Hepatic stellate cell (primary cell): ENCODE data around the gene CALML3.

Source experiments
- DNase-seq: peaks from one replicate; pipeline ENCODE4 v3.0.0; 2011; ENCODE audit warnings: low spot score

The CALML3 gene

DNA sequence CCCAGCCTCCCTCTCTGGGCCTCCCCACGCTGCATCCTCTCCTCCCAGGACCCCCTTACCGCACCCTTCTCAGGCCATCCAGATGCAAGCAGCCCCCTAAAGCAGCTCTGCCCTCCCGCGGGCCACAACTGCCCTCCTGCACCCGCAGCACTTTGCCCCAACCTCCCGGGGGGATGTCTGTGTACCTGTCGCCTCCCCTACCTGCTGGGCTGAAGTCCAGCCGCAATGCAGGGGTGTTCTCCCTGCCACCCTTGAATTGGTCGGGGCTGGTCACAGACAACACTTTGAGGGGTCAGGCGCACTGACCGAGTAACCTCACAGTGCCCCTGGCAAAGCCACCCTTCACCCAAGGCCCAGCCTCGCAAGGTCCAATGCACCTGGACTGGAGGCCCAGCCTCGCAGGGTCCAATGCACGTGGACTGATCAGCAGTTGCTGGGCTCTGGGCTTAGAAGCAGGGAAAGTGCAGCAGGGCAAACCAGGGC lies 17.1 kb upstream of the CALML3 start:
- no peak for DNase-seq

DNA sequence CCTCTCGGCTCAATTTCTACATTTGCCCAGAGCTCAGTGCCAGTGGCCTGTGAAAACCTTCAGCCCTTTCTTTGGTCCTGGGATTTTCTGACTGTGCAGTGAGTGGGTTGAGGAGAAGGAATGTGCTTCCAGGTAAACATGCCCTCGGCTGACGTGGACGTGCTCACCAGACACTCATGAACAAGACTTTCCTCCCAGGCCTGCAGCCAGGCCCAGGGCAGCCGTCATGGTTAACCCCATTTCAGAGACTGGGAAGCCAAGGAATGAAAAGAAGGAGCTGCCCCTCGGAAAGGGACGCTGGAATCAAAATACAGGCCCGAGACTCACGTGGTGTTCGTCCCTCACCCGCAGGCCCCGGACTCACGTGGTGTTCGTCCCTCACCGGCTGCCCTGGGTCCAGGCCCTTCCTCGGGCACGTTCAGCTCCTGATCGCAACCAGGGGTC lies 16.6 kb upstream of the CALML3 start:
- DNase-seq = no peak

DNA sequence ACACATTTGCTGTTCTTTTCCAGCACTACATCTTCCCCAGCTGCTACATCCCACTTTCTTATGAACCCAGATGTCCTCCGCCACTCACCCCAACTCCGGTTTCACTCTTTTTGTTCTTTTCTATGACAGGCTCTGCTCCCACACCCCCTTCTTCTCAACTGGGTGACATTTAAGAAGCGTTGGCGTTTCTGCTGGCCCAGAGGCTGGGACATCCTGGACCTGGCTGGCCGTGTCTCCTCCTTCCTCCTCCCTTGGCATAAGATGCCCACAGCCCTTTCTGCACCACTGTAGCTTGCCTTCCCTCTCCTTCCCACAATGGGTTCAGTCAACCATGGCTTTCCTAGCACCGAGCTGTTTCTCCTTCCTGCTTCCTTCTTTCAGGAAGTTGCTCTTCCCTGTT lies 16.0 kb upstream of the CALML3 start:
- no peak for DNase-seq

DNA sequence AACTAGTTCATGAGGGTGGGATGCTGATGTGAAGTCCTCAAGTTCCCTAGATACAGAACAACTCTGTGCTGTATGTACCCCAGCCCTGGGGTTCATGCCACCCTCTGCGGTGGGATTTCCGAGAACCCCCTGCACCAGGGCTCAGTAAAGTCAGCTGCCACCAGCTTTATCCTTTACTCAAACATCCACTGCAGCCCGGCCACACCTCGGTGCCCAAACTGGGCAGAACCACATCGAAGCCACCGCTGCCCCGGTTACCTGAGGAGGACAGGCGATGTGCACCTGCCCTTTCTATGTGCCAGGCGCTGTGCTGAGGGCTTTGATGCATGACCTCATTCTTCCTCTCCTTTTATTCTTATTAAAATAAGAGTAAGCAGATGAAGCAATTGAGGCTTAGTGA lies 15.5 kb upstream of the CALML3 start:
- DNase-seq = no peak

DNA sequence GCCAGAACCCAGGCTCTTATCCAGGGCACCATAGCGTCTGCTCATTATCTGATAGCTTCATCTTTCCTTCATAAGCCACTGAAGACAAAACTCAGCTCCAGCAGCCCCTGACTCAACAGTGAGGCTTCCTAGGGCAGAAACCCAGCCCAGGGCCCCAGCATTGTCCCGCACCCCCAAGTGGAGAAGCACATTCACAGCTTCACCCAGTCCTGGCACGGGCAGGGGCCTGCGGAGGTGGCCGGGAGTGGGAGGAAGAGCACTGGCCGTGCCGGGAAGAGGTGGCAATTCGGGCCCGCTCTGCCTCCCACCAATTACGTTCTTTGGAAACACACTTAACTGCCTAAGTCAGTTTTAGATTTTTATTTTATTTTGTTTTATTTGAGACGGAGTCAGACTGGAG lies 15.1 kb upstream of the CALML3 start:
- DNase-seq = no peak

DNA sequence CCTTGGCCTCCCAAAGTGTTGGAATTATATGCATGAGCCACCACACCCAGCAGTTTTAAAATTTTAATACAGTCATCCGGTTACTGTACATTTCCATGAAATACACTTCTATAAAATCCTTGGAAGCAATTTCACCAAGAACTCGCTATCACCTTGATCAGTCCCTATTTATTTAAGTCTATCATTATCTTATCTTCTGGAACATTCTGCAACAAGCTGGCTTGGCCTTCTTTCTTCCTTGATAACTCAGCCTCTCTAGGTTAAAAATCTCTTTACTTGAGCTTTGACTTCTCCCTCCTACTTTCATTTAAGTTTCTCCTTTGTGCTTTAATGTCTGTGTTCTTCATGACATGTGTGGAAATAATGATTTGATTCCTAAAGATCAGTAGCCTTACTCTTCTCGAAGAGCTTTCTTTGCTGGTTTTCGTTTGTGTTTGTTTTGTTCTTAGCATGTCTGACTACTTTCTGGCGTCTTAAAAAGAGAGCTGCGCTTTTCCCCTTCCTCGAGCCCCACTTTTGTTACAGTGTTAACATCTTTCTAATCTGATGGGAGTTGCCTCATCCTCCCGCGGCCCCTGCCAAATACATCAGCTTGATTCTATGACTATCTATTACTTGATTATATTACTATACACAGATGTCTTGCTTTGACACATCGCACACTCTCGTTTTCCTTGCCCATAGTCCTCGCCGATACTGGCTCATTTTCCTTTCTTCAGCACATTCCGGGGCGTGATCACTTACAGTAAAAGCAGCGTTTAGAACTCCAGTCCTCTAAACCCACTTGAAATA lies 14.3 kb upstream of the CALML3 start:
- no peak for DNase-seq

DNA sequence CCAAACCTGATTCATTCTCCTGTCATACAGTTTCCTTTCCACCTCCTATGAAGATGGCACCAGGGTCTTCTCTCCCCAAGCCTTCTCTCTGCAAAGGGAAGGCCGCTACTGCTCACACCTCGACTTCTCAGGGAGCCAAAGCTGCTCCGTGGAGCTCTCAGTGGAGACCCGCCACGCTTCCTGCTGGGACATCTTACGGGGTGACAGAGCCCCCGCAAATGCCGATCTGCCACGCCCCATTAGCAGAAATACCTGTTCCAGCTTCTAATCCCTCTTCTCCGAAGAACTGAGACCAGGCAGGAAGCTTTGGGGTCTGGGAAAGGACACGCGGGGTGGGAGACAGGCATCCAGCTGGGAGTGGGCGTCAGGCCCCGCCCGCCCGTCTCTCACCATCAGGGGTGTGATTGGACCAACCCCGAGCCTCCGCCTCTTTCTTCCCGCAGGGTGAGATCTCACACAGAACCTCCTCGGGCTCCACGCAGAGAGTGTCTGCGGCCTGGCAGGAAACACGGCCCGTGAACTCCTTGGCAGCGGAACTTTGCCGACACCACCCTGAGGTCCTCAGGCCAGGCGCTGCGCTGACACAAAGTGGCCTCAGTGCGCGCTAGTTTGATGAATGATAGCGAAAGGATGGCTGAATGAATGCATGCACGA lies 13.4 kb upstream of the CALML3 start:
- no peak for DNase-seq

DNA sequence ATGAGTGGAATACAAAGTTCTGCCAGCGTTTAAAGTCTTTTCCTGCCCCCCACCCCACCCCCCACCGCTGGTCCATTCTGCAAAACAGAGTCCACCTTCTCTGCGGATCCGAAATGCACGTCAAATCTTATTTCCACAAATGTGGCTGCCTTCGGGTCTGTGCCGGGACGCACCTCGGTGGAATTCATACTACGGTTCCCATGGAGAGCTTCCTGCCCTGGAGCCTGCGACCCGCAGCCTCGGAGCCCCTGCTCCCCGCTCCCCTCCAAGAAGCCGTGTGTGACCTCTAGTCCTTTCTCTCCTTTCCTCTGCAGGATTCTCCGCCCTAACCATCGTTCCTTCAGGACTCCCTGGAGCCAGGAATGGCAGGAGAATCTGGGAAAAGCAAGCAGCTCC lies 12.9 kb upstream of the CALML3 start:
- no peak for DNase-seq

DNA sequence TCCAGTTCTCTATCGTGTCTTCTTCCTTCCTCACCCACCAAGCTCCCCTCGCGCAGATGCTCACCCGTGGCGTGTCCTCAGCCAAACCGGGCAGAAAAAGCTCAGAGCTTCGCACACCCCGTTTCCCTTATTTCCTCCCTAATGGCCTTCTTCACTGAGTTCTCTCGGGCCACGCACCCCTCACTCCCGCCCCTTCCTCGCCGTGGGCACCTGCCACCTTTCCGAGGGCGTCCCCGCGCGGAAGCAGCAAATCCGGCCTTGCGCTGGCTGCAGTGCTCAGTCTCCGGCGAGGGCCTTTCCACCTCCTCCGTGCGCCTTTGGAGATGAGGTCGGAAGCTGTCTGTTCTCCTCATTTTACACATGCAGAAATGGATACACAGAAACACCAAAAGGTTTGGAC lies 12.4 kb upstream of the CALML3 start:
- no peak for DNase-seq

DNA sequence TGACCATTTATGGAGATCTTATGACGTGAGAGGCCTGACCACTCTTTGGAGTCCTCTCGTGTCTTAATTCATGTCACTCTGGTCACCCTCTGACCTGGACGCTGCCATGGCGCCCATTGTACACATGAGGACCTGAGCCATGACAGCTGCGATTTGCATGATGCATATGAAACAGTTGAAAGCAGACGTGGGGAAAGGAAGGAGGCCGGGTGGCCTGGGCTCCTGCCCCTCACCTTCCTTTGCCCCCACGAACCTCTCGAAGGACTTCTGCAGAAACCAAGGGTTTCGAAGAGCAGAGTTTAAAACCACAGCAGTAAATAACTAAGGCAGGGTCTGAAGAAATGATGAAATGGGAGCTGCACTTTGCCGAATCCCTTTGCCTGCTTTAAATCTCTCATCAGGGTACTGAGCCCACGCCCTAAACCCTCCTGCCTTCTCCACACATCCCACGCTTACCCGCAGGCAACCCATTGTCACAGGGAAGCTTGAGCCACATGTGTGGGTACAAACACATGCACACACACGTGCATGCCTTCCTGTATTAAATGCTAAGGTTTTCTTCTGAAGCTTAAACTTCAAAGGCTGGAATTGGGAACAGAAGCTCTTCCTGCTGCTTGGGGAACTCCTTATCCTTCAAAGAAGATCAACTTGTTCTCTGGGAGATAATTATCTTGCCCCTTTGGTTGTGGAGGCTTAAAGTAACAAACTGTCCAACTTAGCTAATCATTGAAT lies 11.7 kb upstream of the CALML3 start:
- no peak for DNase-seq

DNA sequence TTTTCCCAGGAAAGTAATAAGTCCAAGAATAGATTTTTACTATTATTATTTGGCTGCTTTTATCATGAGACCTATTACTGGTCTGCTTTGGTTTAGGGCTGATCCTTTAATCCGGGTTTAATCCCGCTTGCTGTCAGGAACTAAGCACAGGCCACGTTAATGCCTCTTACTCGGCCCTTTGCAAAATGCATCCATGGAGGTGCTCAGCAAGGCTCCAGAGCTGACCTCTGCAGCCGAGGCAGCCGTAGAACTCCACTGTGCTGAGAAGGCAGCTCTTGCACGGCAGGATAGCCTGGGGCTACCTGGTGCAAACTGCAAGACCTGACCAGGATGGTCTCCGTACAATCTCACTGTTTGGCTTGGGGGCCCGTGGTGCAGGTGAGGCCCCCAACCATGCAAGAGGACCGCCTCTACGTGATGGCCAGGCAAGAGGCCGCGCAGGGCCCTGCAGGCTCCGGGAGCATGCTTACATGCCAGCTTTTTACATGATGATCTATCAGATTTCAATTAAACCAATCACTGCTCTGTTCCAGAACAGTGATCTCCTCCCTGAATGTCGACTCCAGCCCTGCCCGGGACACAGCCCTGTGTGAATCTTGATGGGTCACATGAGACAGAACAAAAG lies 10.4 kb upstream of the CALML3 start:
- no peak for DNase-seq

DNA sequence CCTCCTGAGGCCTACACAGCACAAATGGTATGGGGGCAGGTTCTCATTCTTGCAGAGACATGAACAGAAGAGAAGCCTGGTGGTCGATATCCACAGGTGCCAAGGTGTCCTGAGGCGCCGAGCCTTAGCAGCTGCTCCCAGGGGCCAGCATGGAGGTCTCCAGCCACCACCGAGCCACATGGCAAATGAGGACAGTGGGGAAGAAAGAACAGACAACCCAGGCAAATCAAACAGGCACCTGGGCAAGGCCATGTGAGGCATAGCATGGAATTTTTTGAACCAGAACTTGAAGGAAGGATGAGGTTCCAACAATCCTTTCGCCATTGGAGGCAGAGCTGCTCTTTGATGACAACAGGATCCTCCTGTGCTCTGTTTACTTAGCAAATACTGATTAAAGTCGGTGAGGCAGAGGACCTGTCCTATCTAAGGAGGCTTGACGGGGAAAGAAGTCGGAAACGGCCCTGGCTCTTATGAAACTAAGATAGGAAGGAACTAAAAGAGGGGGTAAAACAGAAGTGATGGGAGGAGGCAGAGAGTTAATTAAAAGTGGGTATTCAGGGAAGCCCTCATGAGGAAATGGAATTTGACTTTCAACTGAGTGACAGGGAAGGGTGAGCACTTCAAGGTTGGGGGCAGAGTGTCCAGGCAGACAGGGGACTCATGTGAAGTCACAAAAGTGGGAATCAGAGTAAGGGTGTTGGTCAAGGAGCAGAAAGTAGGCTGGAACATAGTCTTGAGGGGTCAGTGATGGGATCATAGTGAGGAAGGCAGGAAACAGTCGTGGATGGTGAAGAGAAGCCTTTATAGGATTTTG lies 8.6 kb upstream of the CALML3 start:
- DNase-seq = no peak

DNA sequence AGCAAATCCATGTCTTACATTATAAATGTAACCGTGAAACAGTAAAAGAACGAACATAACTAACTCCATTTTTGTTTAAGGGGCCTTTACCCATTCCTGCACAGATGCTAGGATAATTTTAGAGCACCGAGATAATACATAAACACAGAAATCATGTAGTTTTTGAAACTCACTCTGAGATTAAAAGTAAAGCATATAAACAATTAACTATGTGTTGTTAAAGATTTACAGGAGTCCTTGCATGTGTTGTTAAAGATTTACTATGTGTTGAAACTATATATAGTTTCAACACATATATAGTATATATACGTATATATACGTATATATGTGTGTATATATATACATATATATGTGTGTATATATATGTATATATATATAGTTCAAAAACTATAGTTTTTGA lies 7.2 kb upstream of the CALML3 start:
- no peak for DNase-seq

DNA sequence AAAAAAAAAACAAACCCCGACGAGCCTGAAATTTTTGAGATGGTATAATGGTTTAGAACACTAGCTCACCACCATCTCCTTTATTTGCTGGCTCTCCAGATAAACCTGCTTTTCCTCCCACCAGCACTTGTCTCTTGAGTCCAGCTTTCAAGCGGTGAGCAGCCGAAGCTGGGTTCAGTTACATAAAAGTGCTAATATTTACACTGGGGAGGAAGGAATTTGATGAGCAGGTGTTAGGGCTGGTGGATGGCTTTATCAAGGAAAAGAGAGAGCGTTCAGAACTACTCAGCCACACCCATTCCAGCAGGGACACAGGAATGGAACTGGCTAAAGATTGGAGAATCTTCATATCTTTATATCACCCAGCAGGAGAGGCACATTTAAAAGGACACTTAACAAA lies 6.6 kb upstream of the CALML3 start:
- no peak for DNase-seq

DNA sequence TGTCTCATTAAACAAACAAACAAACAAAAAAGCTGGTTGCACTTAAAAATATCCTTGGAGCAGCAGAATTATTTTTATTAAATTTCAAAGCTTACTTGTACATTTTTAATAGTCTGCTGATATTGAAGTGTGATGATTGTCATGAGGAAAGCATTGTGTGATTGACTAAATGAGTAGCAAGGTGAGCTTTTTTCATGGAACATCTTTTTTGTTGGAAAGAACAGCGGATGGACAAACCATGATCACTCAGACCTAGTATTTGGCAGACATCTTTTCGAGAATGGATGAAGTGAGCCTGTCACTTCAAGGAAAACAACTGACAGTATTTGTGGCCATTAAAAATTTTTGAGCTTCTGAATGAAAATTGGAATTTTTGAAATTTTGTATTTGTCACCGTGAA lies 5.7 kb upstream of the CALML3 start:
- DNase-seq = no peak

DNA sequence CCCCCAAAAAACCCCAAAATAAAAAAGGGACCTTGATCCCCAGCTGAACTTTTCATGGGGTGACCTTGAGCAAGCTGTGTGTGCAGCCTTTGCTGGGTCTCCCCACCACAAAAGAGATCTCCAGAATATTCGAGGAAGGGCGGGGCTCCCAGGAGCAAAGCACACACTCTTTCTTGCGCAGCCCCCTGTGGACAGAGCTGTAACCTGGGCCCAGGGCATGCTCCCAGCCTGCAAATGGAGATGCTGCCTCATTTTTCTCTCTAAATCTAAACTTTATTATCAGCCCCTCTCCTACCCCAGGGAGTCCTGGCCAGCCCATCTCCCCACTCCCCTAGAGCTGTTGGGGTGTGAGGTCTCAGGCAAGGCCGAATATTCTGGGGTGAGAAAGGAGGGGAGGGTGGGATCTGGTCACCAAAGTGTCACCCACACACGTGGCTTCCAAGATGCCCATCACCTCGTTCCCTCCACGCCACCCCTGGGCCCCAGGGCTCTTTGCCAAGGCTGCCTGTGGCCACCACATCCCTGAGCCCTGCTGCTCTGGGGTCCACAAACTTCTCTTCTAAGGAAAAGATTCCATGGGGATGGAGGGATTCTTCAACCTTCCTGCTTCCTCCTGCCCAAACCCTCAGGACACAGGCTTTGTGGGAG lies 1.7 kb upstream of the CALML3 start:
- DNase-seq = no peak

DNA sequence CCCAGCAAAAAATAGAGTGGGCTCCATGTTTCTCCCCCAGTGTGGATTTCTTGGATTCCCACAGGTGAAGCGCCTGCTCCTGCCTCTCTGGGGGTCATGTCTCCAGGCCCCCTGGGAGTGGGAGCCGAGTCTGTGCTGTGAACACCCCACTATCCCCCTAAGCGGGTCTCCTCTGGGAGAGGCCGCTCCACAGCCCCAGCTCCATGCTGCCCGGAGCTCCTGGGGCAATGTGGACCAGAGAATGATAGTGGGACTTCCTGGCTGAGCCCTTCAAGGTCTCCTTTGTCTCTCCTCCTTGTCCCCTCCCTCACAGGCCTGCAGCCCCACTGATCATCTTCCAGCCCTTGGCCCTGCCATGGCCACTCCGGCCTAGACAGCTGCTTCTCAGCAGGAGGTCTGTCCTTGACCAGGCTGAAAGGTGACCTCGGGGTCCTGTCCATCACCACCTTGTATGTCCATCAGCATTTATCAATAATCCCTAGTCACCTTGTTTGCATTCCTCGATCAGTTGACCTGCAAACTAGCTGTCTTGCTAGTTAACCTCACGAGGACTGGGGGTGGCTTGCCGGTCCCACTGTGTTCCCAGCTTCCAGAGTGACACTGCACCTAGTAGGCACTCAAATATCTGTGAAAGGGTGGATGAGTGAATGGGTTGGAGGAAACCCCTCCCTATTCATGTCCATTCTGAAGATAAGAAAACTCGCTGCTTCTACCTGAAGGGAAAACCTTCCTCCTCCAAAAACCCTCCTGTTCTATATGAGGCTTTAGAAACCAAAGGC lies 776 bp upstream of the CALML3 start:
- DNase-seq = no peak

DNA sequence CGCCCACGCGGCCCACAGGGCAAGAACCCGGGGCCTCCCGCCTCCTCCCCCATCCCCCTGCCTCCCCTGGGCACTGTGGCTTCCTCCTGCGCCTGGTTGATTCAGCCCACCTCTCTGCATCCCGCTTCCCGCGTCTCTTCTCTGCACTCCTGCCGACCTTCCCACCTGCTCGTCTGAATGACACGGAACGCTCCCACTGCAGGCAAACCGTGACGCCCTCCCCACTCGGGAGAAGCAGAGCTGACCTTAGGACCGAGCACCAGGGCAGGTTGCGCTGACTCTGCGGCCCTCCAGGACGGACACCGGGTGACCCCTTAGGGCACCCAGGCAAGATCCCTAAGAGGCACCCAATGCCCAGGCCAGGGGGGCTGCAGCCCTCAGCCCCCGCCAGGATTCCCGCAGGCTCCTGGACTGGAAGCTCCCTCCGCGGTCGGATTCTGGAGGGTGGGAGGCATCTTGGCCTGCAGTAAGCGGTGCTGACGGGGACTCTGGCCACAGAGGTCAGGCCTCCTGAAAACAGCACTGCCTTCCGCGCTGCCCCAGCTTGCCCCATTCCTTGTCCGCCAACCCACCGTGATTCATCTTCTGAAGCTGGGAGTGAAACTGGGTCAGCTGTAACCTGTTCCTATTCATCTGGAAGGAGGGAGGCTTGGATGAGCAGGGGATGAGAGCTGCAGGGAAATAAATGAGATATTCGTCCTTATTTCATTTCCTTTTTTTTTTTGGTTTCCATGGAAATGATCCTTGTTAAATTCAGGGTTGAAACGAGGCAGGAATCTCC lies 990 bp downstream of the CALML3 start:
- DNase-seq = no peak

DNA sequence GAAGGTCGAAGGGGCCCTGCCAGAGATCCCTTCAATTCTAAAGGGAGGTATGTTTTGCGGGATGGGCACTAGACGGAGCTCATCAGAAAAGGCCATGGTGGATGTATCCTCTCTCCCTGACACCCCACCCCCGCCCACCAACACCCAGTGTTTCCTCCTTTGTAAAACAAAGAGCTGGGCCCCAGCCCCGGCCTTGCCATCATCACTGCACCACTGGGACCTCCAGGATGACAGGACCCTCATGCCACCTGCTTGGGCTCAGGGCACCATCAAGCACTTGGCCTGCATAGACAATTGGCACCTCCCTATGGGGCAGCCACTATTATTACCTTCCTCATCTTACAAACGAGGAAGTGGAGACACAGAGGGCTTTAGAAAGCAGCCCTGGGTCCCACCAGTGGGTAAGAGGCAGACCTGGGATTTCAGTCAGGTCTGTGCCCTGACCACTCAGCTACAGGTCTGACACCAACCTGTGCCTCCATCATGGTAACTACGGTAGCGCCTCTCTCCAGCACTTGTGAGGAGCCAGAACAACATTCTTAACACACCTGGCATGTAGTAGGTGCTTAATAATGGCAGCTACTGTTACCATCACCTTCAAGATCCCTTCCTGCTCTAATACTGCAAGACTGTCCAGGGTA lies 2.0 kb downstream of the CALML3 start:
- DNase-seq = no peak
